Ovary (tissue), 9 donors: ENCODE measurements around the gene RFC2. TPM values are rescaled to one million over a fixed set of nuclear protein-coding genes. Genes with fewer than 3 reads are reported as not detected.
"Not testable (repeated sequence)": the region's sequence is repeated elsewhere in the genome, so short reads cannot be mapped to it uniquely, and the experiment has no call there.

Experiments used
- DNase-seq, 5 donors: peaks; one replicate each; pipeline ENCODE4 v3.0.0-alpha.2; 2019 to 2020
- H3K27ac ChIP-seq, 2 donors: fragments of 200-600 bp; one replicate each; pipeline versions ENCODE4 v1.5.1 to v1.8.0; 2019 to 2022
- H3K27me3 ChIP-seq: fragments of 200-600 bp; one replicate; pipeline ENCODE4 v1.8.0; 2022
- H3K36me3 ChIP-seq: fragments of 200-600 bp; sonication (generic); one replicate; pipeline ENCODE4 v1.5.1; 2019
- H3K4me1 ChIP-seq: one replicate; pipeline ENCODE4 v1.8.1; 2013; ENCODE audit warnings: mild to moderate bottlenecking, moderate library complexity; ENCODE audit not compliant: insufficient read depth
- H3K4me3 ChIP-seq: fragments of 200-600 bp; sonication (generic); one replicate; pipeline ENCODE4 v1.5.1; 2017
- H3K9me3 ChIP-seq, 2 donors: fragments of 200-600 bp in 1 of 2; sonication (generic) in 1 of 2; one replicate each; pipeline versions ENCODE4 v1.5.1 to v1.8.1; 2013 to 2019; ENCODE audit warnings: mild to moderate bottlenecking in 1 of 2, moderate library complexity in 1 of 2
- CTCF ChIP-seq, 3 donors: fragments of 450-650 bp in 2 of 3; fragments of 200-600 bp in 1 of 3; IDR thresholded peaks; one replicate each; pipeline versions ENCODE4 v1.5.1 to v1.8.0; 2016 to 2022; ENCODE audit warnings: antibody characterized with exemption in 3 of 3, mild to moderate bottlenecking in 1 of 3
- EP300 ChIP-seq: sonication (generic); formaldehyde crosslinking; IDR thresholded peaks from one replicate; pipeline ENCODE4 v1.6.1; 2017; ENCODE audit warnings: antibody characterized with exemption
- POLR2A ChIP-seq: fragments of 450-650 bp; IDR thresholded peaks from one replicate; pipeline ENCODE4 v1.6.1; 2017; ENCODE audit warnings: antibody characterized with exemption, mild to moderate bottlenecking, moderate library complexity
- WGBS, 3 donors: extraction: QIAGEN DNeasy Blood & Tissue Kit in 1 of 3; methylation state at CpG; one replicate each; pipeline versions ENCODE4 v1.1.5 to v1.1.7; 2013 to 2017; 5-methylcytosine and 5-hydroxymethylcytosine counted together
- intact Hi-C, 4 donors: fragments of 100-400 bp; cut with DNase I; formaldehyde crosslinking; loops; one replicate each; pipeline versions ENCODE4 v1.11.0 to v1.15.1; 2022 to 2023
- polyA plus RNA-seq, 2 donors: library from polyadenylated mRNA; stranded (reverse); fragments of 200-250 nt in 1 of 2; fragments of 350-450 nt in 1 of 2; fragmentation: Illumina TruSeq in 1 of 2; extraction: RNeasy Lipid Tissue Mini Kit (QIAGEN cat#74804) in 1 of 2; gene quantifications; one replicate each; pipeline ENCODE4 v1.2.3, GENCODE V29; 2013 to 2014
- total RNA-seq, 7 donors: library from RNA; depleted of rRNA in 2 of 7; stranded (reverse); fragments of >200 nt in 2 of 7; fragmentation: NEBNext Ultra II Directional in 3 of 7; extraction: Animal tissue kit (Norgen Biotek cat#: 25700) in 3 of 7; gene quantifications; one replicate each; pipeline versions ENCODE4 v1.1.0 to v1.2.4, GENCODE V29; 2016 to 2023
- donor health status: DM: no; HTN: no; CAD: no; lungs with moderate emphysema.
- donor health status: DM: no; HTN: no; CAD: no.
- donor health status: Bipolar disorder and iron deficiency.
- donor health status: DM: yes; HTN: yes; CAD: no.
- donor health status: DM: no; HTN: no; CAD: no.
- donor health status: DM: yes; HTN: yes; CAD: no.

Gene RFC2
- total and polyA plus RNA-seq, 9 donors = 6.4 to 23.7 (median 16.6) TPM

- H3K27me3 ChIP-seq = no peaks in the 10 kb centered on the region
- no peak overlapping the region for H3K27ac ChIP-seq
- H3K36me3 ChIP-seq = no peaks in the 10 kb centered on the region
- intact Hi-C loops = no loop called here
- no peak for TF ChIP-seq POLR2A
- TF ChIP-seq CTCF (IDR thresholded peaks at IDR 0.05) = no peak
- no peak for TF ChIP-seq EP300
- H3K9me3 ChIP-seq = no peaks in the 10 kb centered on the region
- no peak for DNase-seq
- H3K4me1 ChIP-seq = peaks cover 2% of the 10 kb centered on the region
- 79 to 85% (median 84%) methylated on average over 20 of the region's 20 CpGs for WGBS, 3 donors
- H3K4me3 ChIP-seq = no peak overlapping the region
Observed at GRCh38 chr7:74262639-74263398, 8.6 kb upstream of the RFC2 start.

GRCh38 chr7:74258639-74259038, 4.4 kb upstream of the RFC2 start:
- Histone ChIP-seq H3K4me1 (peaks cover 3% of the 10 kb centered on the region), H3K9me3 (no peaks in the 10 kb centered on the region), H3K4me3 (no peak overlapping the region), H3K27ac (no peak overlapping the region), H3K27me3 (no peaks in the 10 kb centered on the region), H3K36me3 (no peaks in the 10 kb centered on the region)
- intact Hi-C loops = loop anchor here in 1 of 4 donors (10.0 kb wide), 1 partner anchor 574 kb away; the partner anchor contains the start of genes BUD23 and DNAJC30
- TF ChIP-seq EP300 = no peak
- no peak for TF ChIP-seq POLR2A
- no peak for TF ChIP-seq CTCF (IDR thresholded peaks at IDR 0.05)
- DNase-seq = no peak
- WGBS, 3 donors = 68 to 77% (median 69%) methylated on average over 9 of the region's 9 CpGs

- no peaks in the 10 kb centered on the region for H3K9me3 ChIP-seq
- H3K4me3 ChIP-seq = no peak overlapping the region
- DNase-seq = no peak
- 68 to 76% (median 69%) methylated on average over 12 of the region's 12 CpGs for WGBS, 3 donors
- TF ChIP-seq CTCF (IDR thresholded peaks at IDR 0.05) = no peak
- TF ChIP-seq POLR2A = no peak
- no peak for TF ChIP-seq EP300
- peaks cover 7% of the 10 kb centered on the region for H3K4me1 ChIP-seq
- no peaks in the 10 kb centered on the region for H3K36me3 ChIP-seq
- no peaks in the 10 kb centered on the region for H3K27me3 ChIP-seq
- intact Hi-C loops = loop anchor here in 1 of 4 donors (10.0 kb wide), 1 partner anchor 572 kb away; the partner anchor contains the start of genes BUD23 and DNAJC30
- peak overlapping the region in 1 of 2 donors; percentile 21 for H3K27ac ChIP-seq
Observed at GRCh38 chr7:74256491-74257408, 2.6 kb upstream of the RFC2 start.

- H3K9me3 ChIP-seq, DNase-seq, H3K36me3 ChIP-seq, H3K27me3 ChIP-seq, H3K4me1 ChIP-seq: not testable (repeated sequence)
- intact Hi-C loops = loop anchor here in 1 of 4 donors (10.0 kb wide), 1 partner anchor 571 kb away; the partner anchor contains the start of genes BUD23 and DNAJC30
- H3K27ac ChIP-seq = peak overlapping the region in 1 of 2 donors; percentile 84
- 81 to 83% (median 81%) methylated on average over 6 of the region's 6 CpGs for WGBS, 3 donors
- H3K4me3 ChIP-seq = peak overlapping the region; percentile 79
Observed at GRCh38 chr7:74255461-74255860, 1.3 kb upstream of the RFC2 start.
